Measurements from ENCODE around the gene SWT1.
"Not testable (repeated sequence)": the region's sequence is repeated elsewhere in the genome, so short reads cannot be mapped to it uniquely, and the experiment has no call there.

Gene SWT1

DNA sequence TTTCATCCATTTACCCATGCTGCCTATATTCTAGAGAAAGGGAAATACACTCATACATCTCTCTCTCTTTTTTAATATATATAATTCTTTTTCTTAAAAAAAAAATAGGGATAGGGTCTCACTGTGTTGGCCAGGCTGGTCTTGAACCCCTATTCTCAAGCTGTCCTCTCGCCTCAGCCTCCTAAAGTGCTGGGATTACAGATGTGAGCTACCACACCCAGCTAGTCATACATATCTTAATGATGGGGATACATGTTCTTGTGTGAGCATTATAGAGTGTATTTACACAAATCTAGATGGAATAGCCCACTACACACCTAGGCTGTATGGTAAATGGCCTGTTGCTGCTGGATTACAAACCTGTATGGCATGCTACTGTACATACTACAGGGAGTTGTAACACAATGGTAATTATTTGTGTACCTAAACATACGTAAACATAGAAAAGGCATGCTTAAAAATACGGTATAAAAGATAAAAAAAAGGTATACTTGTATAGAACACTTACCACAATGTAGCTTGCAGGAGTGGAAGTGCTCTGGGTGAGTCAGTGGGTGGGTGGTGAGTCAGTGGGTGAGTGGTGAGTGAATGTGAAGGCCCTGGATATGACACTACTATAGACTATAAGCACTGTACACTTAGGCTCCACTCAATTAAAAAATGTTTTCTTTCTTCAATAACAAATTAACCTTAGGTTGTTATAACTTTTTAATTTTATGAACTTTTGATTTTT lies 87.2 kb downstream of the SWT1 start:
- H3K27me3 Mint-ChIP-seq, result no peaks in the 10 kb centered on the region
- H3K4me3 Mint-ChIP-seq, result no peak overlapping the region
- peaks cover 2% of the 10 kb centered on the region for H3K36me3 Mint-ChIP-seq
- no peaks in the 10 kb centered on the region for H3K4me1 Mint-ChIP-seq
- ATAC-seq (ENCODE audit: low read depth), result no peak
- H3K27ac Mint-ChIP-seq, result no peak overlapping the region
- DNase-seq (ENCODE audit: low spot score in 2 of 2), result no peak
- H3K9me3 Mint-ChIP-seq, result no peaks in the 10 kb centered on the region

DNA sequence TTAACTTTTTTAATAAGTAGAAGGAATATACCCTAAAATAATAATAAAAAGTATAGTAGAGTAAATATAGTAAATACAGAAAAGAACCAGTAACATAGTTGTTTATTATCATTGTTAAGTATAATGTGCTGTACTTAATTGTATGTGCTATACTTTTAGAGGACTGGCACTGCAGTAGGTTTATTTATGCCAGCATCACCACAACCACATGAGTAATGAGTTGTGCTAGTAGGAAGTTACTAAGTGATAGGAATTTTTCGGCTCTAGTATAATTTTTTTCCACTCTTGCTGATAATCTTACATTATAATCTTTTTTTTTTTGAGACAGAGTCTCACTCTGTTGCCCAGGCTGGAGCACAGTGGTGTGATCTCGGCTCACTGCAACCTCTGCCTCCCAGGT lies 88.5 kb downstream of the SWT1 start:
- H3K27ac Mint-ChIP-seq, result no peak overlapping the region
- ATAC-seq (ENCODE audit: low read depth) (no peak), DNase-seq (ENCODE audit: low spot score in 2 of 2) (no peak)
- H3K27me3 Mint-ChIP-seq, result no peaks in the 10 kb centered on the region
- H3K36me3 Mint-ChIP-seq, result peaks cover 2% of the 10 kb centered on the region
- H3K4me1 Mint-ChIP-seq, result no peaks in the 10 kb centered on the region
- H3K4me3 Mint-ChIP-seq, result no peak overlapping the region
- no peaks in the 10 kb centered on the region for H3K9me3 Mint-ChIP-seq

DNA sequence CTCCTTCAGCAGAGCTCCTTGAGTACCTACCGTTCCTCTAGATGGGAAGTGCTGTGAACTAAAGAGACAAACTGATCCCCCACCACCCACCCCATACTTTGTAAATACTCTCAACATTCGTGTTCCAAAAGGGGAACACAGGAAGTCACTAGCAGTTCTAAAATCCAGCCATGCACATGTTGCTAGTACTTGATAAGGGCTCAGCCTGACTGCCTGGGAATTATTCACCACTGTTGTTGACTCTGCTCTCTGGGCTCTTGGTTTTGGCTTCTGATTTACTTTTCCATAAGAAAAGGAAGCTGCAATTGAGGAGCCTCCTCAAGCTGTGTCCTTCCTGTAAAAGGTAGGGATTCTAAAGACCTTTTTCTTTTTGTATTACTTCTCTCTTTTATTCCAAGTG lies 92.6 kb downstream of the SWT1 start:
- no peak overlapping the region for H3K4me3 Mint-ChIP-seq
- no peaks in the 10 kb centered on the region for H3K4me1 Mint-ChIP-seq
- H3K27ac Mint-ChIP-seq, result no peak overlapping the region
- H3K36me3 Mint-ChIP-seq, result no peaks in the 10 kb centered on the region
- DNase-seq (ENCODE audit: low spot score in 2 of 2), result no peak
- H3K9me3 Mint-ChIP-seq, result no peaks in the 10 kb centered on the region
- ATAC-seq (ENCODE audit: low read depth), result no peak
- no peaks in the 10 kb centered on the region for H3K27me3 Mint-ChIP-seq

DNA sequence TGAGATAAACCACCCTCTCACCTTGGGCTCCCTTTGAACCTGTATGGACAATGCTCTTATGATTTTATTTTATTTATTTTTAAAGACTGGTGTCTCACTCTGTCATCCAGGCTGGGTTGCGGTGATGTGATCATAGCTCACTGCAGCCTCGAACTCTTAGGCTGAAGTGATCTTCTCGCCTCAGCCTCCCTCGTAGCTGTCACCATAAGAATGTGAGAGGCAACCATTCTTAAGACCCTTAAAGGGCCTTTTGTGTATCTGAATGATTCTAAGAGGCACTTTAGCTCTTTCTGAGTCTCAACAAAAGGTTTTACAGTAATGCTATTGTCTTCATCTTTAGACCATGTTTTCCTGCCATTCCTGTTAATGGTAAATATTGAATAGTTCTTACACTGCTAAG lies 93.1 kb downstream of the SWT1 start:
- Mint-ChIP-seq H3K4me3 (no peak overlapping the region), H3K27ac (no peak overlapping the region), H3K27me3 (no peaks in the 10 kb centered on the region), H3K9me3 (no peaks in the 10 kb centered on the region), H3K36me3 (peaks cover 2% of the 10 kb centered on the region), H3K4me1 (no peaks in the 10 kb centered on the region)
- DNase-seq (ENCODE audit: low spot score in 2 of 2), result no peak
- ATAC-seq (ENCODE audit: low read depth), result no peak

DNA sequence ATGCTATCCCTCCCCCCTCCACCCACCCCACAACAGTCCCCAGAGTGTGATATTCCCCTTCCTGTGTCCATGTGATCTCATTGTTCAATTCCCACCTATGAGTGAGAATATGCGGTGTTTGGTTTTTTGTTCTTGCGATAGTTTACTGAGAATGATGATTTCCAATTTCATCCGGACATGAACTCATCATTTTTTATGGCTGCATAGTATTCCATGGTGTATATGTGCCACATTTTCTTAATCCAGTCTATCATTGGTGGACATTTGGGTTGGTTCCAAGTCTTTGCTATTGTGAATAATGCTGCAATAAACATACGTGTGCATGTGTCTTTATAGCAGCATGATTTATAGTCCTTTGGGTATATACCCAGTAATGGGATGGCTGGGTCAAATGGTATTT lies 95.0 kb downstream of the SWT1 start:
- not testable (repeated sequence) for H3K4me1 Mint-ChIP-seq, H3K27me3 Mint-ChIP-seq

DNA sequence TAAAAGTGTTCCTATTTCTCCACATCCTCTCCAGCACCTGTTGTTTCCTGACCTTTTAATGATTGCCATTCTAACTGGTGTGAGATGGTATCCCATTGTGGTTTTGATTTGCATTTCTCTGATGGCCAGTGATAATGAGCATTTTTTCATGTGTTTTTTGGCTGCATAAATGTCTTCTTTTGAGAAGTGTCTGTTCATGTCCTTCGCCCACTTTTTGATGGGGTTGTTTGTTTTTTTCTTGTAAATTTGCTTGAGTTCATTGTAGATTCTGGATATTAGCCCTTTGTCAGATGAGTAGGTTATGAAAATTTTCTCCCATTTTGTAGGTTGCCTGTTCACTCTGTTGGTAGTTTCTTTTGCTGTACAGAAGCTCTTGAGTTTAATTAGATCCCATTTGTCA lies 95.4 kb downstream of the SWT1 start:
- not testable (repeated sequence) for H3K4me1 Mint-ChIP-seq; H3K36me3 Mint-ChIP-seq; H3K27me3 Mint-ChIP-seq; ATAC-seq (ENCODE audit: low read depth); H3K4me3 Mint-ChIP-seq; DNase-seq (ENCODE audit: low spot score in 2 of 2); H3K27ac Mint-ChIP-seq; H3K9me3 Mint-ChIP-seq

More for the DNA sequence above, 95.0 kb downstream of the SWT1 start:
- ATAC-seq (ENCODE audit: low read depth); DNase-seq (ENCODE audit: low spot score in 2 of 2); H3K9me3 Mint-ChIP-seq; H3K36me3 Mint-ChIP-seq; H3K27ac Mint-ChIP-seq; H3K4me3 Mint-ChIP-seq: not testable (repeated sequence)

DNA sequence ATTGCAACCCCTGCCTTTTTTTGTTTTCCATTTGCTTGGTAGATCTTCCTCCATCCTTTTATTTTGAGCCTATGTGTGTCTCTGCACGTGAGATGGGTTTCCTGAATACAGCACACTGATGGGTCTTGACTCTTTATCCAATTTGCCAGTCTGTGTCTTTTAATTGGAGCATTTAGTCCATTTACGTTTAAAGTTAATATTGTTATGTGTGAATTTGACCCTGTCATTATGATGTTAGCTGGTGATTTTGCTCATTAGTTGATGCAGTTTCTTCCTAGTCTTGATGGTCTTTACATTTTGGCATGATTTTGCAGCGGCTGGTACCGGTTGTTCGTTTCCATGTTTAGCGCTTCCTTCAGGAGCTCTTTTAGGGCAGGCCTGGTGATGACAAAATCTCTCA lies 98.6 kb downstream of the SWT1 start:
- not testable (repeated sequence) for H3K4me3 Mint-ChIP-seq; DNase-seq (ENCODE audit: low spot score in 2 of 2); H3K27me3 Mint-ChIP-seq; H3K9me3 Mint-ChIP-seq; H3K4me1 Mint-ChIP-seq; ATAC-seq (ENCODE audit: low read depth); H3K27ac Mint-ChIP-seq; H3K36me3 Mint-ChIP-seq

DNA sequence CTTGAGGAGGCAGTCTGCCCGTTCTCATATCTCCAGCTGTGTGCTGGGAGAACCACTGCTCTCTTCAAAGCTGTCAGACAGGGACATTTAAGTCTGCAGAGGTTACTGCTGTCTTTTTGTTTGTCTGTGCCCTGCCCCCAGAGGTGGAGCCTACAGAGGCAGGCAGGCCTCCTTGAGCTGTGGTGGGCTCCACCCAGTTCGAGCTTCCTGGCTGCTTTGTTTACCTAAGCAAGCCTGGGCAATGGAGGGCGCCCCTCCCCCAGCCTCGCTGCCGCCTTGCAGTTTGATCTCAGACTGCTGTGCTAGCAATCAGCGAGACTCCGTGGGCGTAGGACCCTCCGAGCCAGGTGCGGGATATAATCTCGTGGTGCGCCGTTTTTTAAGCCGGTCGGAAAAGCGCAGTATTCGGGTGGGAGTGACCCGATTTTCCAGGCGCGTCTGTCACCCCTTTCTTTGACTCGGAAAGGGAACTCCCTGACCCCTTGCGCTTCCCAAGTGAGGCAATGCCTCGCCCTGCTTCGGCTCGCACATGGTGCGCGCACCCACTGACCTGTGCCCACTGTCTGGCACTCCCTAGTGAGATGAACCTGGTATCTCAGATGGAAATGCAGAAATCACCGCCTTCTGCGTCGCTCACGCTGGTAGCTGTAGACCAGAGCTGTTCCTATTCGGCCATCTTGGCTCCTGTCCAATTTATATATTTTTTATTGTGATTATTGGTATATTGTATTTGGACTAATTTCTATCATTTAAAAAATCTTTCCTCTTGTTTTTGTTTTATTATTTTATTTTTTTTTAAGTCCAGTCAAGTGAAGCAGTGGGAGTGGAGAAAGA lies 100.4 kb downstream of the SWT1 start:
- H3K4me1 Mint-ChIP-seq; H3K4me3 Mint-ChIP-seq; H3K9me3 Mint-ChIP-seq; ATAC-seq (ENCODE audit: low read depth); H3K27me3 Mint-ChIP-seq; DNase-seq (ENCODE audit: low spot score in 2 of 2); H3K27ac Mint-ChIP-seq; H3K36me3 Mint-ChIP-seq: not testable (repeated sequence)

DNA sequence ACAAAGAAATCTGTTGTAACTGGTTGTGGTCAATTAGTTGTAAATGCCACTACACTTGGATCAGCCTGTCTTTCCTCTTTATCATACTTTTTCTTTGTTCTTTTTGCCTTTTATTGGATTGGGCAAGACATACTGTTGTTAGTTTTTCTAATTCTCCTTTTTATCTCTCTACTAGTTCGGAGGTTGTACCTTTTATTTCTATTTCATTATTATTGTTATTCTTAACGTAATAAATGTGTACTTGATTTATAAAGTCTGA lies 100.9 kb downstream of the SWT1 start:
- Mint-ChIP-seq H3K27ac (no peak overlapping the region), H3K4me3 (no peak overlapping the region), H3K27me3 (no peaks in the 10 kb centered on the region), H3K36me3 (peaks cover 2% of the 10 kb centered on the region), H3K4me1 (no peaks in the 10 kb centered on the region), H3K9me3 (no peaks in the 10 kb centered on the region)
- ATAC-seq (ENCODE audit: low read depth) (no peak), DNase-seq (ENCODE audit: low spot score in 2 of 2) (no peak)

DNA sequence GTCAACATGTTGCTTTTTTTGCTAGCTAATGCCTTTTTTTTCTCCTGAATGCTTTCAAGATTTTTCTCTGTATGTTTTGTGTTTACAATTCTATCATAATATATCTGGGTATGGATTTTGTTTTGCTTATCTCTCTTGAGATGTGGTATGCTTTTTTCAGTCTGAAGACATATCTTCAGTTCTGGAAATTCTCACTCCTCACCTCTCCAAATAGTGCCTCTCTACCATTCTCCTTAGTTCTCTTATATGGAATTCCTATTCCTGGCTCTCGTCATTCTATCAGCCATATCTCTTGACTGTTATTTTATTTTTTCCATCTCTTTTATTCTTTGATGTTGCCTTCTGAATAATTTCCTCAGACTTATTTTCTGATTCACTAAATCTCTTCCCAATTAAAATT lies 101.7 kb downstream of the SWT1 start:
- Mint-ChIP-seq H3K4me1 (no peaks in the 10 kb centered on the region), H3K9me3 (no peaks in the 10 kb centered on the region), H3K27me3 (no peaks in the 10 kb centered on the region), H3K4me3 (no peak overlapping the region), H3K27ac (no peak overlapping the region), H3K36me3 (peaks cover 2% of the 10 kb centered on the region)
- ATAC-seq (ENCODE audit: low read depth), result no peak
- DNase-seq (ENCODE audit: low spot score in 2 of 2), result no peak

DNA sequence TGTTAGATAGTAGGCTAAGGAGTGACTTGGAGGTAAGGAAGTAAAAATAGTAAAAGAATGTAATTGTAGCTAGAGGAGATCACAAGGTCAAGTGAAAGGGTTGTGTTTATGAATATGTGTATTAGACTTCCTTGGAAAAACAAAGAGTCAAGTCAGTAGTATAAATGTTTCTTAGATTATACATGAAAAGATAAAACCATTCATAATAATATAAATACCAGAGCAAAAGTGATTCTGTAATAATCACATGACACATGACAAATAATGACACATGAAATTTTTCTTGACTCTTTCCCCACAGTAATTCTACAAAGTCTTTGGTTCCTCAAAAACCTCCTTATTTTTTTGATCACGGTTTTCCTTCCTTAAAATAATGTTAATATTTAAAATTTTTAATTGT lies 103.6 kb downstream of the SWT1 start:
- no peak for DNase-seq (ENCODE audit: low spot score in 2 of 2)

DNA sequence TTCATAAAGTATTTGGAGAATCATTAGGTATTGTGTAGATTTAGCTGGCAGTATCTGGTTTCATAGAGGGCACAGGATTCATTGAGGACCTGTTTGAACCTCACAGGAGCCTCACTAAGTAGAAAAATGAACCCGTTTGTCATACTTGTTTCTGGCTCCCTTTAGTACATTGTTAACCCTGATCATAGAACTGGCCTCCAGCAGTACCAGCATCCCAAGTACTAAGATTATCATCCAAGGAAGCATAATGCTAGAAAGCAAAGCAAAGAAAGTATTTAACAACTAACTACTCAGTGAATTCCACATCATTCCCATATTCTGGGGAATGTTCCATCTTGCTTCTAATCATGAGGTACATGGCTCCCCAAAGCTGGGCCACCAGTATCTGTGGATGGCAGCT lies 105.2 kb downstream of the SWT1 start:
- Mint-ChIP-seq H3K4me1 (no peaks in the 10 kb centered on the region), H3K36me3 (peaks cover 2% of the 10 kb centered on the region), H3K27me3 (no peaks in the 10 kb centered on the region), H3K9me3 (no peaks in the 10 kb centered on the region), H3K4me3 (no peak overlapping the region), H3K27ac (no peak overlapping the region)
- DNase-seq (ENCODE audit: low spot score in 2 of 2), result no peak
- no peak for ATAC-seq (ENCODE audit: low read depth)

More for the DNA sequence above, 103.6 kb downstream of the SWT1 start:
- H3K4me3 Mint-ChIP-seq, result no peak overlapping the region
- H3K27ac Mint-ChIP-seq, result no peak overlapping the region
- no peaks in the 10 kb centered on the region for H3K9me3 Mint-ChIP-seq
- no peaks in the 10 kb centered on the region for H3K4me1 Mint-ChIP-seq
- H3K36me3 Mint-ChIP-seq, result no peaks in the 10 kb centered on the region
- H3K27me3 Mint-ChIP-seq, result no peaks in the 10 kb centered on the region
- ATAC-seq (ENCODE audit: low read depth), result no peak

DNA sequence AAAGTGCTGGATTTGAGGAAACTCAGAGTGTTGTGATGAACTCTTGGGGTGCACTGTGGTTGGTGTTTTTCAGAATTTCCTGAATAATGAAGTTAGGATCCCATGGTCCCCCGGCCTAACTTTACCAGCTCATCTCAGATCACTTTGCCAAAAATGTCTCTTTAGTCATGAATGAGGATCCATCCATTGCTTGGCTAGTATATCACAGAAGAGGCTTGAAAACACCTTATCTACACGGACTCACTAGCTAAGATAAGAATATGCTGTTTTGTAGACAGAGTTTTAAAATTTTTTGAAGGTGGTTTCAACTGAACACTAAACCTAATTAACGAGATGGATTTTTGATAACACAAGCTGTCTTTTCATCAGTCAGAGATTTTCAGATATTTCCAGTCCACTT lies 106.3 kb downstream of the SWT1 start:
- Mint-ChIP-seq H3K27me3 (no peaks in the 10 kb centered on the region), H3K4me1 (no peaks in the 10 kb centered on the region), H3K4me3 (no peak overlapping the region), H3K9me3 (no peaks in the 10 kb centered on the region), H3K36me3 (peaks cover 2% of the 10 kb centered on the region), H3K27ac (no peak overlapping the region)
- DNase-seq (ENCODE audit: low spot score in 2 of 2) (no peak), ATAC-seq (ENCODE audit: low read depth) (no peak)

DNA sequence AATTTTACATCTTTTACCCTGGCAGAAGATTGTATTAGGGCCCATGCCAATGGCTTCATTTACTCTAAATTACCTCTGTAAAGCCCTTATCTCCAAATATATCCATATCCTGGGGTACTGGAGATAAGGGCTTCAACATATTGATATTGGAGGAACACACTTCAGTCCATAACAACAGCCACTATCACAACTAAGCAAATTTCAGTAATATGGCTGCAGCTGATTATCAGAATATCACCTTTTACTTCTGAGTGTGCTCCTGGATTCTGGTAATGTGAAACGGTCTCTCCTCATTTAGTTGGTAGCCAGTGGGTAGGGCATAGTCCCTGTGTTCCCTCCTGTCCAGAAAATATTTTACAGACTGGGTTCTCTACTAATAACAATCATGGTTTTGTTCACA lies 106.8 kb downstream of the SWT1 start:
- no peak for DNase-seq (ENCODE audit: low spot score in 2 of 2)
- Mint-ChIP-seq H3K4me3 (no peak overlapping the region), H3K27ac (no peak overlapping the region), H3K27me3 (no peaks in the 10 kb centered on the region), H3K36me3 (peaks cover 2% of the 10 kb centered on the region), H3K9me3 (no peaks in the 10 kb centered on the region), H3K4me1 (no peaks in the 10 kb centered on the region)
- no peak for ATAC-seq (ENCODE audit: low read depth)

DNA sequence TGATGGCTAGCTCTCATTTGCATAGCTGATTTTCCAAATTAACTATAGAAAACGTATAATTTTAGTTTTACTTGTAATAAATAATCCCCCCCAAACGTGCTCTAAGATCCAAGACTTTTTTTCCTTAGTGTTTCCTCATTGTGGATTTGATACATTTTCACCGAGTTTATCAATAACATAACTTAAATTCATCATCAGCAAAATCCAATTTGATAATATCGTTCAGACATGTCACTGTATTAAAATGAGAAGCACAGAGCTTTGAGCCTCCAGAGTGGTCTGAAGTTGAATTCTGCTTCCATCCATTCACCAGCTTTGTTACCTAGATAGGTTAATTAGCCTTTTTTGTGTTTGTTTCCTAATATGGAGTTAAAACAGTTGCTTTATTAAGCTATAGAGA lies 108.3 kb downstream of the SWT1 start:
- H3K27ac Mint-ChIP-seq, result no peak overlapping the region
- DNase-seq (ENCODE audit: low spot score in 2 of 2), result no peak

More for the DNA sequence above, 108.3 kb downstream of the SWT1 start:
- Mint-ChIP-seq H3K4me3 (no peak overlapping the region), H3K4me1 (no peaks in the 10 kb centered on the region), H3K27me3 (no peaks in the 10 kb centered on the region), H3K9me3 (no peaks in the 10 kb centered on the region), H3K36me3 (peaks cover 2% of the 10 kb centered on the region)
- ATAC-seq (ENCODE audit: low read depth), result no peak

Measured in memory B cell (primary cell).